ENCODE results near the gene NOTCH4. TPM values are rescaled to one million over a fixed set of nuclear protein-coding genes. Genes with fewer than 3 reads are reported as not detected.
"Not testable (repeated sequence)": the region's sequence is repeated elsewhere in the genome, so short reads cannot be mapped to it uniquely, and the experiment has no call there.

Gene NOTCH4
- total RNA-seq, 2 experiments from 2014 or later = 0.15 to 0.60 TPM

DNA sequence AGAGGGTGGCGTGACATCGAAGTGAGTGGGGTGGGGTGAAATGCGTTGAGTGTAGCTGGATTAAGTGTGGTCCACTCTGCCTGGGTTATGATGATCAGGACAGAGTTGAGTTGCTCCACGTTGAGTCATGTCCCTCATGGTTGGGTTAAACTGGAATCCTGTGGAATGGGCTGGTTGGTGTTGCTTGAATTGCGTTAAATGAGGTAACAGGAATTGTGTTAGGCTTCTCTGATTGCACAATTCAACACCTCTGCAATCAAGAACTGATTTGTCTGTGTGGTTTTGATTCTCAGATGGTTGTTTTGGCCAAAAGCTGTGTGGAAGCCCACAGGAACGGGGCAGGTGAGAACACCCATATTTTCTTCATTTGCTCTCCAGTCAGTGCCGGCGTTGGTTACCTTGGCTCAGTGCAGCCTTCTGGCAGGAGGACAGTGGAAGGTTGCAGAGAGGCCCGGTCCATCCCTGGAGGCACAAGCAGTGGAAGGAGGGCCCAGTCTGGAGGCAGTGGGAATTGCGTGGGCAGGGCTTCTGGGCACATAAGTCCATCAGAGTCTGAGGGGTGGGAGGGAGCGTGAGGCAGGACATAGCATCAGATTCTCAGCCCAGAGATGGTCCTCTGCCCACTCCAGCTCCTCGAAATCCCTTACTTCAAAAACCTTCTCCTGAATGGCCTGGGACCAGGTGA, 11.6 kb downstream of the NOTCH4 start:
- CTCF ChIA-PET = no interaction called here
- no peak overlapping the region for H3K27ac Mint-ChIP-seq
- H3K9me3 Mint-ChIP-seq = no peaks in the 10 kb centered on the region
- peaks cover 5% of the 10 kb centered on the region for H3K27me3 Mint-ChIP-seq
- POLR2A ChIA-PET = no interaction called here
- no peak overlapping the region for H3K4me3 Mint-ChIP-seq
- H3K36me3 Mint-ChIP-seq (ENCODE audit: low read depth) = no peaks in the 10 kb centered on the region
- H3K4me1 Mint-ChIP-seq = no peaks in the 10 kb centered on the region
- no peak for DNase-seq

DNA sequence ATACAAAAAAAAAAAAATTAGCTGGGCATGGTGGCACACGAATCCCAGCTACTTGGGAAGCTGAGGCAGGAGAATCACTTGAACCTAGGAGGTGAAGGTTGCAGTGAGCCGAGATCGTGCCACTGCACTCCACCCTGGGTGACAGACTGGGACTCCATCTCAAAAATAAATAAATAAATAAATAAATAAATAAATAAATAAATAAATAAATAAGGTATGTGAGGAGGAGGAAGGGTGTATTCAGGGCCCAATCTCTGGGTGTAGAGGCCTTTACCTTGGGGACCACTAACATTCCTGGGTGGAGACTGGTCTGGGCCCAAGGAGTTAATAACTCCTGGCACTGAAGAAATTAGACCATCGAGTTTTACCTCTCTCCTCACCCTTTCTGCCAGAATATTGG, 12.4 kb downstream of the NOTCH4 start:
- H3K27me3 Mint-ChIP-seq; H3K36me3 Mint-ChIP-seq (ENCODE audit: low read depth); H3K27ac Mint-ChIP-seq; POLR2A ChIA-PET; DNase-seq; H3K4me1 Mint-ChIP-seq; H3K4me3 Mint-ChIP-seq; H3K9me3 Mint-ChIP-seq: not testable (repeated sequence)
- CTCF ChIA-PET = interaction anchor here (0.9 kb wide), 1 partner anchor 1724 kb away, joined by 3 read pairs; no protein-coding TSS in a partner anchor

DNA sequence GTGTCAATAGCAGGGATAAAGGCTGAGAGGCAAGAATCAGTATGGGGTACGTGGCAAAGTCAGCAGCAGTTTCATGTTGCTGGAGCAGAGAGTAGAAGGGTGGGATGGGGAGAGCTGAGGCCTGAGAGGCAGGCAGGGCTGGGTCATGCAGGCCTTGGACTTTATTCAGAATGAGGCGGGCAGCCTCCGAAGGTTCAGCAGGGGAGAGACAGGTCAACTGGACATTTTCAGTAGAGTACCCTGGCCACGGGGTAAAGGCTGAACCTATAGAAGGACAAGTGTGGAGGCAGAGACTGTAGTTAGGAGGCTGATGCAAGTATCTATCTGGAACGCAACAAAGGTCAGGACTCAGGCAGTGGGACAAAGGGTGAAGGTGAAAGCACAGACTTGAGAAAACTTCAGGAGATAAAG, 13.7 kb downstream of the NOTCH4 start:
- H3K36me3 Mint-ChIP-seq (ENCODE audit: low read depth) = no peaks in the 10 kb centered on the region
- peaks cover 5% of the 10 kb centered on the region for H3K27me3 Mint-ChIP-seq
- POLR2A ChIA-PET = no interaction called here
- no peaks in the 10 kb centered on the region for H3K4me1 Mint-ChIP-seq
- no peak for DNase-seq
- no peaks in the 10 kb centered on the region for H3K9me3 Mint-ChIP-seq
- H3K27ac Mint-ChIP-seq = no peak overlapping the region
- CTCF ChIA-PET = no interaction called here
- H3K4me3 Mint-ChIP-seq = no peak overlapping the region

DNA sequence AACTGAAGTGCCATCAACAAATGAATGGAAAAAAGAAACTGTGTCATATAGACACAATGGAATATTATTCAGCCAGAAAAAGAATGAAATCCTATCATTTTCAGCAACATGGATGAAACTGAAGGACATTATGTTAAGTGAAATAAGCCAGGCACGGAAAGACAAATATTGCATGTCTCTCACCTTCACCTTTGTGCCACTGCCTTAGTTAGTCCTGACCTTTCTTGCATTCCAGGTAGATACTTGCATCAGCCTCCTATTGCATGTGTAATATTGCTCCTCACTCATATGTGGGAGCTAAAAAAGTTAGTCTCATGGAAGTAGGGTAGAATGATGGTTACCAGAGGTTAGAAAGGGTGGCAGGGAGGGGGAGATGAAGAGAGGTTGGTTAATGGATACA, 14.9 kb downstream of the NOTCH4 start:
- Mint-ChIP-seq H3K27ac (no peak overlapping the region), H3K4me3 (no peak overlapping the region), H3K27me3 (peaks cover 13% of the 10 kb centered on the region), H3K36me3 (ENCODE audit: low read depth) (no peaks in the 10 kb centered on the region), H3K4me1 (no peaks in the 10 kb centered on the region), H3K9me3 (no peaks in the 10 kb centered on the region)
- DNase-seq = no peak
- ChIA-PET POLR2A (no interaction called here), CTCF (no interaction called here)

DNA sequence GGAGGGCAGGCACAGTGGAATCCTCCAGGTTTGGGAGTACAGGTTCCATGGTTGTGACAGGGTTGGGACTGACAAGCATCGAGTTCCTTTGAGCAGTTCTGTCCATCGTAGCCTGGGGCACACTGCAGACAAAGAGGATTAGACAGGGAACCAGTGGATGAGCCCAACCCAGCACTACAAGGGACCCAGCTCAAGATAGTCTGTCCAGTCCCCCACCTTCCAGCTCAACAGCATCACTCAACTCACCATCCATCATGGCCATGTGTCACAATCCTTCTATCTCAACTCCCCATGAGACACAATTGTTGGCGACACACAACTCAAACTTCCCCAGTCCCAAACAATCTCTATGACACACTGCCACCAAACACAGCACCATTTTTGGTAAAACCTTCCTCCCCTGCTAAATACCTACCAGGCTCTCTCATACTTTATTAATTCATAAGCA, 19.6 kb downstream of the NOTCH4 start:
- no peak overlapping the region for H3K4me3 Mint-ChIP-seq
- H3K27ac Mint-ChIP-seq = no peak overlapping the region
- ChIA-PET CTCF (no interaction called here), POLR2A (interaction anchor here (1.5 kb wide), 1 partner anchor 9 kb away, joined by 6 read pairs; no protein-coding TSS in a partner anchor)
- no peaks in the 10 kb centered on the region for H3K4me1 Mint-ChIP-seq
- no peaks in the 10 kb centered on the region for H3K9me3 Mint-ChIP-seq
- DNase-seq = no peak
- H3K36me3 Mint-ChIP-seq (ENCODE audit: low read depth) = no peaks in the 10 kb centered on the region
- peaks cover 15% of the 10 kb centered on the region for H3K27me3 Mint-ChIP-seq

DNA sequence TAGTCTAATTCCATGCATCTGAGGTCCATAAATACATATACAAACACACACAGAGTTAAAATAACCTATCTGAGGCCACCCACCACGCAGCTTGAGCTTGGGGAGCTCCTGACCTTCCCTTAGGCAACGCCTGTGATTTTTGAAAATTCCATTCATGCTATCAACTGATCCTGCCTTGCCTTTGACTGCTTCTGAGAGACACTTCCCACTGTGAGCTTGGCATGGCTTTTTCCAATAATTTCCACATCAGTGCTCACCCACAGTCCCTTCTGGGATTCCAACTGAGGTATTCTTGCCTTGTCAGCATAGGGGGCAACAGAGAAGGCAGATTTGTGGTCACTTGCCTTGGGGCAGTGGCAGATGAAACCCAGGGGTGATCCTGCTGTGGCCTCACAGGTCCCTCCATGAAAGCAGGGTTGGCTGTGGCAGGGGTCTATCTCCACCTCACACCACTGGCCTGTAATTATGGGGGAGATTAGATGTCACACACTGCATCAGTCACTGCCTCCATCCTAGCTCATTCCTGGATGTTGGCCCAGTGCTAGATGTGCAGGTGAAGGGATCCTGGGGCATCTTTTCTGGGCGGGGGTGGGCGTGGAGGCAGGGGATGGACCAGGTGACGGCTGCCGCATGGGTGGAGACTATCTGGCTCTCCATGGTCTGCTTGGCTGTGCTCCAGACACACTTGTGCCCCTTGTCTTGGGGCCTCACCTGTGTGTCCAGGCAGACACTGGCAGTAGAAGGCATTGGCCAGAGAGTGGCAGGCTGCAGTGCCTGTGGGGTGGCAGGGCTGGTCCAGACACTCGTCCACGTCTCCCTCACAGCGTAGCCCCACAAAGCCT, 20.2 kb downstream of the NOTCH4 start:
- H3K27ac Mint-ChIP-seq = no peak overlapping the region
- no peak for DNase-seq
- no peaks in the 10 kb centered on the region for H3K36me3 Mint-ChIP-seq (ENCODE audit: low read depth)
- ChIA-PET POLR2A (interaction anchor here (1.5 kb wide), 1 partner anchor 8 kb away, joined by 6 read pairs; no protein-coding TSS in a partner anchor), CTCF (no interaction called here)
- H3K27me3 Mint-ChIP-seq = peaks cover 12% of the 10 kb centered on the region
- H3K9me3 Mint-ChIP-seq = no peaks in the 10 kb centered on the region
- no peaks in the 10 kb centered on the region for H3K4me1 Mint-ChIP-seq
- no peak overlapping the region for H3K4me3 Mint-ChIP-seq

DNA sequence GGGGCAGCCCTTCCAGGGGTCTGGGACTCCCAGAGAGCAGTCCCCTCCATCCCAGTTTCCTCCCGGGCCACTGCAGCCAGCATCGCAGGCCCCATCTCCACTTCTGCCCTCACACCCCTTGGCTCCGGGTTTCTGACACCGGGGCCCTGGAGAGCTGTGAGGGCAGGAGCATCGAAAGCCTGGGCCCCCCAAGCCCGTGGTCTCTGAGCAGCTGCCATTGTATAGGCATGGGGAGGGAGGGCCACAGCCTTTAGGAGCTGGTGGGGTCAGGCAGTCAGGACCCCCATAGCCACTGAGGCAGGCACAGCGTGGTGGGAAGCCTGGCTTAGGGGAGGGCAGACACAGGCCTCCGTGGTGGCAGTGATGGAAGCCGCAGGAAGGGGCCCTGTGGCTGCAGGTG, 21.7 kb downstream of the NOTCH4 start:
- peaks cover 10% of the 10 kb centered on the region for H3K27me3 Mint-ChIP-seq
- DNase-seq = no peak
- ChIA-PET POLR2A (no interaction called here), CTCF (no interaction called here)
- H3K27ac Mint-ChIP-seq = no peak overlapping the region
- no peaks in the 10 kb centered on the region for H3K36me3 Mint-ChIP-seq (ENCODE audit: low read depth)
- no peak overlapping the region for H3K4me3 Mint-ChIP-seq
- H3K4me1 Mint-ChIP-seq = no peaks in the 10 kb centered on the region
- H3K9me3 Mint-ChIP-seq = no peaks in the 10 kb centered on the region

DNA sequence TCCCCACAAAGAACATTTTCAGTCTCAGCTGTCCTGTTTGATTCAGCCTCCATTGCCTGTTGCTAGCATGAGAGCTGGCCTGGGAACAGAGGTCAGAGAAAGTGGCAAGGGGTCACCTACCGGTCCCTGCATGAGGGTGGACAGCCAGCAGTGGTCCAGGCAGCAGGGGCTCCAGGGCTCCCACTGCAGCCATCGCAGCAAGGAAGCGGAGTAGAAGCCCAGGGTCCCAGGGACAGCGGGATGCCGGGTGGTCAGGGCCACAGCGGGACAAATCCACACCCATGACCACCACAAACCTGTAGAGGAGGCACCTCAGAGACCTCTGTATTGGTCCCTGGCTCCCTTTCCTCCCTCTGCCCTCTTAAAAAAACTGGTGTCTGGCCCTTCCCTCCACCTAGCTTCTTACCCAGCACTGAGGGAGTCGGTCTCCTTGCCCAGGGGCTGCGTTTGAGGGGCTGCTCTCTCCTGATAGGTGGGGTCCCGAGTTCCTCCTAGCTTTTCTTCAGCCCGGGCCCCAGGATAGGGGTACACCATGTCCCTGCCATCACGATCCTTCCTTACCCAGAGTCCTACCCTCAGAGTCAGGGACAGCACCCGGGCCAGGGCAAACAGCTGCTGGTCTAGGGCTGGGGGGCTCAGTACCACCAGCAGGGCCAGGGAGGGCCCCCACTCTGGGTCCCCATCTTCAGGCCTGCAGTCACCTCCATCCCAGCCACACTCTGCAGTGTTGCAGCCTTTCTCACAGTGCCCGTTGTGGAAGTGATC, 23.0 kb downstream of the NOTCH4 start:
- Mint-ChIP-seq H3K27ac (no peak overlapping the region), H3K36me3 (ENCODE audit: low read depth) (no peaks in the 10 kb centered on the region)
- CTCF ChIA-PET = no interaction called here

DNA sequence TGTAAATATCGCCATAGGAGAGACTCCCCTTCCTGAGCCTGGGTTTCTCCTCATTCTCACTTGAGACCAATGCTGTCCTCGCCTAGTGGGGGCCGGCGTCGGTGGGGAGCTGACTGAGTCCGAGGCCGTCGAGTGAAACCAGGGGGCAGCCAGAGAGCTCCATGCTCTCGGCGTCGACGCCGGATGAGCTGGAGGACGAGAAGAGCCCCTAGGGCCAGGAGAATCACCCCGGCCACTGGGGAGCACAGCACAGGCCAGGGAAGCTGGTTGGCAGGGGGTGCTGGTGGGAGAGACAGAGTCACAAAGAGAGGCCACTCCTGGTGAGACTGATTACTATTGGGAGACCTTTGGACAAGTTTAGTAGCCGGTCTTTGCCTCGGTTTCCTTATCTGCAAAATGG, 25.0 kb downstream of the NOTCH4 start:
- Mint-ChIP-seq H3K36me3 (ENCODE audit: low read depth) (no peaks in the 10 kb centered on the region), H3K4me3 (no peak overlapping the region), H3K27ac (no peak overlapping the region), H3K27me3 (peaks cover 2% of the 10 kb centered on the region), H3K9me3 (no peaks in the 10 kb centered on the region), H3K4me1 (peaks cover 22% of the 10 kb centered on the region)
- POLR2A ChIA-PET = no interaction called here
- CTCF ChIA-PET = no interaction called here
- no peak for DNase-seq

More for the DNA sequence above, 23.0 kb downstream of the NOTCH4 start:
- Mint-ChIP-seq H3K27me3 (peaks cover 10% of the 10 kb centered on the region), H3K9me3 (no peaks in the 10 kb centered on the region), H3K4me3 (no peak overlapping the region), H3K4me1 (peaks cover 6% of the 10 kb centered on the region)
- no peak for DNase-seq
- POLR2A ChIA-PET = interaction anchor here (0.7 kb wide), 1 partner anchor 241 kb away, joined by 3 read pairs; no protein-coding TSS in a partner anchor

DNA sequence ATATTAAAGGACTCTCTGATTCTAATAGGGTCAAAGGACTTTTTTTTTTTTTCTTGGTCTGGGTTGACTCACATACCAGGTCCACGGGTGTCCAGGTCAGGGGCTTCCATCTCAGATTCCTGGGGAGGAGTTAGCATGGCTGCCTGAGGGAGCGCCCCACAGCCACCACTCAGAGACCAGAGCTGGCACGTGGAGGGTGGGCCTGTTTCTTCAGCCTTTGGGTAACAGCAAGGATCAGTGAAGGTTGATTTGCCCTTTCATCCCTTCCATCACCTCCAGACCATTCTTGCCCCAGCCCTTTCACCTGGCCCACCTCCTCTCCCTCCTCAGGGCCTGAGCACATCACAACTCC, 25.5 kb downstream of the NOTCH4 start:
- peaks cover 2% of the 10 kb centered on the region for H3K27me3 Mint-ChIP-seq
- POLR2A ChIA-PET = no interaction called here
- H3K9me3 Mint-ChIP-seq = no peaks in the 10 kb centered on the region
- H3K27ac Mint-ChIP-seq = no peak overlapping the region
- CTCF ChIA-PET = no interaction called here
- H3K4me1 Mint-ChIP-seq = peaks cover 27% of the 10 kb centered on the region
- H3K36me3 Mint-ChIP-seq (ENCODE audit: low read depth) = no peaks in the 10 kb centered on the region
- H3K4me3 Mint-ChIP-seq = no peak overlapping the region
- DNase-seq = no peak

DNA sequence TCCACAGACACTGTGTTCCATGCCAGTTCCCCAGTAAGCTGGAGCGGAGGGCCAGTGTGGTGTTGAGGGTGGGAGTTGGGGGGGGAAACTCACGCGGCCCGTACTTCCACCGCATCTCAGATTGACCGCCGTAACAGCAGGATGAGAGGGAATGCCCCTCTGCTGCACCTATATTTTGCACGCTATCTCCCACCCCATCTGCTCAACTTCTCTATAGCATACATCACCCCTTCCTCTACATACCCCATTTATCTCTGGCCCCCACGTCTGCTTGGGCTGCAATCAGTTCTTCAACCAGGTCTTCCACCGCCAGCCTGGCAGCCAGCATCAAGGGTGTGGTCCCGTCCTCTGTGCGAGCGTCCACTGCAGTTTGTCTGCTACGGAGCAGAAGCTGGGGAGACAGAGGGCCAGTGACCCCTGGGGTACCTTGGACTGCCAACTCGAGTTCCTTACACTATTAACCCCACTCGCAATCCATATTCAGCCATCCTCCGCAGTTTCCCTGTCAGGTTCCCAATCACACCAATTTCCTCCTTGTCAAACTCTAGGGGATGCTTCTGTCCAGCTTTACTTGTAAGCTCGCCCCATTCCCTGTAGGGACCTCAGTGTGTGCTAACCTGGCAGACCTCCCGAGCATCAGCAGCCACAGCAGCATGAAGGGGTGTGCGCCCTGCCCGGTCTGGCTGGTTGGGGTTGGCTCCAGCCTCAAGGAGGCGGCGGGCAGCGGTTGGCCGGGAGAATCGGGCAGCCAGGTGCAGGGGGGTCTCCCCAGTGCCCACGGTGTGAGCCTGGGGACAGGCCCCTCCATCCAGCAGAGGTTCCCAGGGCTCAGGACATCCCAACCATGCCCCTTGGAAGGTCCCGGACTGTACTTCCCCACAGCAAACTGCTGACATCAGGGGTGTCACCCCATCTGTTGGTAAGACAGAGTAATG, 26.9 kb downstream of the NOTCH4 start:
- CTCF ChIA-PET = interaction anchor here (1.0 to 2.1 kb wide), 2 partner anchors 18 to 59 kb away, joined by 3 to 12 read pairs; partner anchors contain the start of gene RNF5
- Mint-ChIP-seq H3K27ac (peak overlapping the region; percentile 98), H3K36me3 (ENCODE audit: low read depth) (peaks cover 8% of the 10 kb centered on the region), H3K27me3 (peaks cover 2% of the 10 kb centered on the region), H3K4me3 (peak overlapping the region; percentile 95), H3K4me1 (peaks cover 33% of the 10 kb centered on the region), H3K9me3 (no peaks in the 10 kb centered on the region)
- DNase-seq = no peak
- POLR2A ChIA-PET = interaction anchor here (0.6 to 1.6 kb wide), 7 partner anchors 25 to 642 kb away, joined by 3 to 6 read pairs (median 3); partner anchors contain the start of genes ATF6B and TAP2
